GM19240 (cell line): ENCODE data around the gene DGCR8.

ENCODE experiments used
- DNase-seq: peaks from one replicate; pipeline ENCODE4 v3.0.0; 2011; ENCODE audit warnings: low spot score; ENCODE audit not compliant: insufficient read length

The DGCR8 gene

GRCh38 chr22:20109411-20110358 is 29.6 kb downstream of the DGCR8 start:
- DNase-seq = no peak

- DNase-seq = no peak
Measured at GRCh38 chr22:20110359-20110985, 30.4 kb downstream of the DGCR8 start.

- DNase-seq = no peak
Measured at GRCh38 chr22:20111045-20111688, 31.1 kb downstream of the DGCR8 start.

GRCh38 chr22:20111689-20112622 is 31.9 kb downstream of the DGCR8 start:
- no peak for DNase-seq

- DNase-seq = no peak
Measured at GRCh38 chr22:20112623-20113511, 32.8 kb downstream of the DGCR8 start.

- no peak for DNase-seq
Measured at GRCh38 chr22:20113551-20114310, 33.7 kb downstream of the DGCR8 start.

GRCh38 chr22:20114506-20115475 is 34.8 kb downstream of the DGCR8 start:
- DNase-seq = no peak

- no peak for DNase-seq
Measured at GRCh38 chr22:20115691-20116375, 35.8 kb downstream of the DGCR8 start, which contains the start of gene RANBP1. Gene RANBP1, plus strand, starts transcription at chr22:20116104. Its CDS starts 81 bp downstream, at chr22:20116185.

- DNase-seq = no peak
Measured at GRCh38 chr22:20116376-20116950, 36.4 kb downstream of the DGCR8 start.

- DNase-seq = peak; percentile 98
Measured at GRCh38 chr22:20116951-20117632, 37.1 kb downstream of the DGCR8 start, which contains the start of gene TRMT2A. Gene TRMT2A, minus strand, starts transcription at chr22:20117226. Its CDS starts 320 bp downstream, at chr22:20116906.

- DNase-seq = peak; percentile 51
Measured at GRCh38 chr22:20117633-20118299, 37.7 kb downstream of the DGCR8 start.

- DNase-seq = no peak
Measured at GRCh38 chr22:20118300-20119020, 38.4 kb downstream of the DGCR8 start.

- DNase-seq = no peak
Measured at GRCh38 chr22:20121856-20122415, 41.9 kb downstream of the DGCR8 start.

GRCh38 chr22:20123366-20124082 is 43.5 kb downstream of the DGCR8 start:
- DNase-seq = no peak
